Limb (tissue), 2 donors: ENCODE measurements around the gene GOLGA6L26.
A peak's percentile ranks its signal among the peaks of the same experiment; 100 is the strongest.
"Not testable (repeated sequence)": the region's sequence is repeated elsewhere in the genome, so short reads cannot be mapped to it uniquely, and the experiment has no call there.

ENCODE experiments used
- DNase-seq, 2 donors: peaks; one replicate each; pipeline ENCODE4 v3.0.0-alpha.2; 2016; ENCODE audit errors: extremely low spot score in 2 of 2

Gene GOLGA6L26

DNA sequence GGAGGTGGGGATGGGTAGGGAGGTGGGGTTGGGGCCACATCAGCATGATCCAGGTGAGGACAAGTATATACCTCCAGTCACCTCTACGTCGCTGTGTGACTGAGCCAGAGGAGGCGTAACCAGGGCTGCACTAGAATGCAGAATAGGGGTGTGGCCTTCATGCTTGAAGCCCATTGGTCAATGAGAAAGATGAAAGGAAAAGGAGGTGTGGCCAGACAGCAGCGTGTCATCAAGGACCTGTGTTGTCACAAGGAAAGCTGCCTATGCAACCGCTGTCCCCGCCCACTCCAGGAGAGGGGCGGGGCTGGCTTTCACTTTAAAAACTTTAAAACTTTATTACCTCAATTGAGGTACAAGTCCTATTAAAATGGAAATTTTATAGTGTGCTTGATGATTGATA lies at the start of gene GOLGA6L26:
Gene GOLGA6L26 (minus strand): TSS at position 101 of the 400 bp plus-strand sequence. CDS start 61 bp downstream, at position 40.
- not testable (repeated sequence) for DNase-seq

DNA sequence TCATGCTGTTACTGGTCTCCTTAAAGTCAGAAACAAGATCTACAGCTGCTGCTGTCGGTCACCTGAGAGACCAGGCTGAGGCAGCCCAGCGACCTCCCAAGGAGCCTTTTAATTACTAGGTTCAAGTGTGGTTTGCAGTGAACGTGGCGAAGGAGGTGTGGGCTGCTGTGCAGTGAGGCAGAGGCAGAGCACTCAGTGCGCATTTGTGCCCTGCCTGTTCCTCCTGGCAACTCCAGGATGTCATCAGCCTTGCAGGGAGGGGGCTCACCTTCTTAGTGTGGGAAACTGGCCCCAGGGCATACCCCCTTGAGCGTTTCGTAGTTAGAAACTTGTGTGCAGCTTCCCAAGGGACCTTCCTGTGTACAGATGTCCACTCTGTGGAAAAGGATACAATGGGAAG lies 47.2 kb upstream of the GOLGA6L26 start:
- not testable (repeated sequence) for DNase-seq

DNA sequence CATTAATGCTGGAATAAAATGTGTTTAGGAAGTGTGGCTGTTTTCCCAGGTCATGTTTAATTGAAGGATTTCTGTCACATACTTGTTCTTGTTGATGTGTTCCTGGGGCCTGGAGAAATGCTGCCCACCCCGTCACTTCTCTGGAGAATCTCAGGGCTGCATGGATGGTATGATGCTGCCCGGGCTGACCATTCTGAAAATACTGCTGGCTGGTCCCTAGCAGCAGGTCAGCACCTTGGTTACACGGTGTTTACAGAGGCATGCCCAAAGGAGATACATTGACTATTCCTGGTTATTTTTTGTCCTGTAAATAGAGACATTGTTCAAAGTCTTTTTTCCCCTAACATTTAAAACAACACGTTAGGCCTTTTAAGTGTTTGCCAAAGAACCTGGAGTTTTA lies 46.7 kb upstream of the GOLGA6L26 start:
- not testable (repeated sequence) for DNase-seq

DNA sequence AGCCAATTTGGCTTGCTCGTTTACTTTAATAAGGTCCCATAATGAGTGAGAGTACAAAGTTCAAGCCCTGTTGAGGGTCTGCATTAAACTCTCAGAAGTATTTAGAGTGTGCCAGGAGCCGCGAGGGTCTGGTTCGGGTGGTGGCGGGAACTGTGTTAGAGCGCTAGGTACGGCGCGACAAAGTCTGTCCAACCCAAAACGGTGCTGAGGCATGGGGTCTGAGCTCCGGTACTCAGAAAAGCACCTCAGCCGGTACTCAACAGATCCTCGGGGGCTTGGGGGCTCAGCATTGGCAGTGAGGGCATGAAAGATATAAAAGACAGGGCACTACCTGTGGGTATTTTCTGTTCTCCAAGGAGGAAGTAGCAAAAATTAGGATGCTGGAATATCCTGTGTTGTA lies 45.0 kb upstream of the GOLGA6L26 start:
- DNase-seq = not testable (repeated sequence)

DNA sequence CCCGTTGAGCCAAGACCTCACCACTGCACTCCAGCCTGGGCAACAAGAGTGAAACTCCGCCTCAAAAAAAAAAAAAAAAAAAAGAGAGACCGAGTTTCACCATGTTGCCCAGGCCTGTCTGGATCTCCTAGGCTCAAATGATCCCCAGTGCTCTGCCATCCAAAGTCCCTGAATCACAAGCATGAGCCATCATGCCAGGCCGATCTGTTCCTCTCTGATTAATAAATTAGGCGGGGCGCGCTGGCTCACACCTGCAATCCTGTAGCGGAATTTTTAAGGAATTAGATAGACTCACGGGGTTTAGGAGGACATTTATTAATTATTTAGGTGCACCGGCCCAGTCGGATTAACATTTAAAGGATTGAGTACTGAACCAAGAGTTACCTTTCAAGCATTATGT lies 40.2 kb upstream of the GOLGA6L26 start:
- DNase-seq = not testable (repeated sequence)

- DNase-seq = not testable (repeated sequence)
Measured at GRCh38 chr15:23372891-23373600, 39.0 kb upstream of the GOLGA6L26 start.

DNA sequence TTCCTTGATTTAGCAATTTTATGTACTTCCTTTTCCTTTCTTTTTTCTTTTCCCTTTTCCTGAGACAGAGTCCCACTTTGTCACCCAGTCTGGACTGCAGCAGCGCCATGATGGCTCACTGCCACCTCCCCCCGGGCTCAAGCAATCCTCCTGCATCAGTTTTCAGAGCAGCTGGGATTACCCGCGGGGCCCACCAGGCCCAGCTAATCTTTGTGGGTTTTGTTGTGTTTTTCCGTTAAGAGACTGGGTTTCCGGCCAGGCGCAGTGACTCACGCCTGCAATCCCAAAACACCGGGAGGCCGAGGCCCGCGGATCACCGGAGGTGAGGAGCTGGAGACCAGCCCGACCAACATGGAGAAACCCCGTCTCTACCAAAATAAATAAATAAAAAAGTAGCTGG lies 38.3 kb upstream of the GOLGA6L26 start:
- no peak for DNase-seq

DNA sequence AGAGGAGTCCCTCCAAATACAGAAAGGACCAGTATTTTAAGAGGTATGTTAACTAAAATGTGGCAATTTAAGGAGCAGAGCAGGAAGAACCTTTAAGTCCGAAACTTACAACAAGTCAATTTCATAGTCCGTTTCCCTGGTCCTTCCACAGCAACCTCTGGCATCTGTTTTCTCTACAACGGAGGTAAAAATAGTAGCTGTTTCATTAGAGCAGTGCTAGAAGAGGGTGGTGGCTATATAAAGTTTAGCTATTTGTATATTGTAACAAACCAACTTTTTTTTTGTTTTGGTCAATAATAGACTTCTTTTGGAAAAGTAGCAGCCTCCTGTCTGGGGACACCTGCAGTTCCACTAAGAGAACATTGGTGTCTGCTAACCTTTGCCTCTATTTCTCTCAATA lies 37.9 kb upstream of the GOLGA6L26 start:
- not testable (repeated sequence) for DNase-seq

GRCh38 chr15:23371134-23371533 lies 37.1 kb upstream of the GOLGA6L26 start:
- DNase-seq = not testable (repeated sequence)

DNA sequence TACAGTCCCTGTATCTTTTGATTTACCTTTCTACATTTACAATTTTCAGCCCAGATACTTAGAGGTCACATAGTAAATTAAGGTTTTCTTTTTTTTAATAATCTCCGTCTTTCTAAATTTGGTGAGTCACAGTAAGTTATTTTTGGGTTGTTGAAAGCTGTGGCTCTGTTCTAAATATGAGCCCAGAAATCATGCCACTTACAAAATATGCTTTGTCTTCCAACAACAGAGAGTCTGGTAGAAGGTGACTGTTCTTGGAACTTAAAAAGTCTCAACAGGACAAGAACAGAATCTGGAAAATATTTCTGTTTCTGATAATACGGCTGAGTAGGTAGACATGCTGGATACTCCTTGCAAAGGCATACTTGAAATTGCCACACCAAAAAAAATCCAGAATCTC lies 36.6 kb upstream of the GOLGA6L26 start:
- no peak for DNase-seq

DNA sequence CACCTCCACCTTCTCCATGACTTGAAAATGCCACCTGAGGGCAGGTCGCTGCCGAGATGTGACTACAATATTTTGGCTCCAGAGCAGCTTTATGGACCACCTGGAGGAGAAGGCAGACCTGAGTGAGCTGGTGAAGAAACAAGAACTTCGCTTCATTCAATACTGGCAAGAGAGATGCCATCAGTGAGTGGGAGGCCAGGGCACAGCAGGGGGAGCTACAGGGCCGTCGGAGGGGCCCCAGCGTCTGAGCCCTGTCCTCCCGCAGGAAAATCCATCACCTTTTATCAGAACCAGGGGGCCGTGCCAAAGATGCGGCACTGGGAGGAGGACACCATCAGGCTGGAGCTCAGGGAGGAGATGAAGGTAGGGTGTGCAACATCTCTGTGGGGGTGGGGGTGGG lies 30.3 kb upstream of the GOLGA6L26 start:
- DNase-seq = not testable (repeated sequence)

DNA sequence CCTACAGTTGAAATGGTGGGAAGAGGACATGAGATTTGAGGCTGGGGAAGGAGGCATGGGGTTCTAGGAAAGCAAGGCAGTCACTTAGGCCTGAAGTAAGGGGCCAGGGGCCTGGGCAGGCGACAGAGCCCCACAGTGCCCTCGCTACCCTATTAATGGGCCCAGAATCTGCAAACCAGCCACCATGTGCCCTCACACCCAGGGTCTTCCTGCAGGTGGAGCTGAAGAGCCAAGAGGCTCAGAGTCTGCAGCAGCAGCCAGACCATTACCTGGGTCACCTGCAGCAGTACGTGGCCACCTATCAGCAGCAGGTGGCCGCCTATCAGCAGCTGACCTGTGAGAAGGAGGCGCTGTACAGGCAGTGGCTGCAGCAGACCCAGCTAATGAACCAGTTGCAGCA lies 28.6 kb upstream of the GOLGA6L26 start:
- not testable (repeated sequence) for DNase-seq

DNA sequence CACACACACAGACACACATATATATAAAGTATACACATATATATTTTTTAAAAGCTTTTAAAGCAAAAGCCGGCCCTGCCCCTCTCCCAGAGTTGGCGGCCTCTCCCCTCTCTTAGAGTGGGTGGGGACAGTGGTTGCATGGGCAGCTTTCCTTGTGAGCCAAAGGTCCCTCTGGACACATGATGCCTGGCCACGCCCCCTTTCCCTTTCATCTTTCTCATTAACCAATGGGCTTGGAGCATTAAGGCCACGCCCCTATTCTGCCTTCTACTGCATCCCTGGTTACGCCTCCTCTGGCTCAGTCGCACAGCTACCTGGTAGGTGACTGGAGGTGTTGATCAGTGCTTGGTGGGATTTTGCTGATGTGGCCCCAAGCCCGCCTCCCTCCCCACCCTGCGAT lies 20.5 kb upstream of the GOLGA6L26 start, which contains the start of gene GOLGA8S:
Gene GOLGA8S (plus strand): TSS at position 301 of the 400 bp plus-strand sequence. CDS start 62 bp downstream, at position 363.
- DNase-seq = not testable (repeated sequence)

DNA sequence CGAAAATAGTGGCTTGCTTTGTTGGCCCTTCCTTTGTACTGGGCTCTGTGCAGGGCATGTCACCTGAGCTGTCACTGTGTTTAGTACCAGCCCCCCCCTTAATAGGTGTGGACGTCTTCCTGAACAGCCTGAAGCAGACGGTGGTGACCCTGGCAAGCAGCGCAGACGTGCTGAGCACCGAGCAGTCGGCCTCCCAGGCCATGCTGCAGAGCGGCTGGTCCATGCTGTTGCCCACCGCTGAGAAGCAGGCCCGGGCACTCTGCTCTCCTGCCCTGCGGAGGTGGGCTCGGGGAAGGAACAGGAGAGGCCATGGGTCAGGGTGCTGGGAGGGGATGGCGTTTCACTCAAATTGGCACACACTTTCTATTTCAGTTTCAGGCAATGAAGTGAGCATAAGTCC lies 22.8 kb downstream of the GOLGA6L26 start:
- DNase-seq = not testable (repeated sequence)

DNA sequence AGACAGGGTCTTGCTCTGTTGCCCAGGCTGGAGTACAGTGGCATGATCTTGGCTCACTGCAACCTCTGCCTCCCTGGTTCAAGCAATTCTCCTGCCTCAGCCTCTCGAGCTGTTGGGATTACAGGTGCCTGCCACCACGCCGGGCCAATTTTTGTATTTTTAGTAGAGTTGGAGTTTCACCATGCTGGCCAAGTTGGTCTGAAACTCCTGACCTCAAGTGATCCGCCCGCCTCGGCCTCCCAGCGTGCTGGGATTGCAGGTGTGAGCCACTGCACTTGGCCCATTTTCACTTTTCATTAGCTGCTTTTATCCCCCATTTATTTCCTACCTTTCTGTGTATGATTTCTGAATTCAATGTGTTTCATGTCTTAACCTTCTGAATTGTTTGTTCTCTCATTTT lies 28.1 kb downstream of the GOLGA6L26 start:
- DNase-seq = not testable (repeated sequence)

DNA sequence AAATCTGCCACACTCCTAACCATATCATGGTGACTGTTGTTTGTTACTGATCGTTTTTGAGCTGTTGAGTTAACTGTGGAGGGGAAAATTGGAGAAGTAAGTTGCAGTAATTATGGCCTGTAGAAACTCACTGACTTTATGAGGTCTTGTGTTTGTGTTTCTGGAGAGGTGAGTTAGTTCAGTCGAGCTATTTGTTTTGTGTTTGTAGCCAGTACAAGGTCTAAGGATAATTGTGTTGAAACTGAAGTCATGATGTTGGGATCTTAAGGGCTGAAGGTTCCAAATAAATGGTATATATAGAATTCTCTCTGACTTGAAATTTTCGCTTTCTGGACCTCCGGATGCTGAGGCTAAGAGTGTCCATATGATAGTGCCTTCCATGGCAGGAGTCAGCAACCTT lies 29.2 kb downstream of the GOLGA6L26 start:
- not testable (repeated sequence) for DNase-seq

GRCh38 chr15:23304267-23304666 lies 29.7 kb downstream of the GOLGA6L26 start:
- DNase-seq = not testable (repeated sequence)

GRCh38 chr15:23303654-23304053 lies 30.3 kb downstream of the GOLGA6L26 start:
- DNase-seq = peak; percentile 1 to 28

GRCh38 chr15:23303246-23303645 lies 30.8 kb downstream of the GOLGA6L26 start:
- DNase-seq = not testable (repeated sequence)
